Osteoblast (primary cell): ENCODE data around the gene TOR4A. TPM values are rescaled to one million over a fixed set of nuclear protein-coding genes. Genes with fewer than 3 reads are reported as not detected.
"Not testable (repeated sequence)": the region's sequence is repeated elsewhere in the genome, so short reads cannot be mapped to it uniquely, and the experiment has no call there.

ENCODE experiments used
- DNase-seq: peaks from one replicate; pipeline ENCODE4 v3.0.0; 2011; ENCODE audit warnings: low spot score, mixed read lengths; ENCODE audit not compliant: insufficient read length; ENCODE audit errors: missing footprints
- H2AFZ ChIP-seq: 2 replicates; pipeline ENCODE4 v1.6.0; 2011; ENCODE audit warnings: mild to moderate bottlenecking, low read length
- H3K27ac ChIP-seq: 2 replicates; pipeline ENCODE4 v1.5.1; 2011; ENCODE audit warnings: mild to moderate bottlenecking, low read depth, low read length, moderate library complexity
- H3K27me3 ChIP-seq: 2 replicates; pipeline ENCODE4 v1.6.0; 2012; ENCODE audit warnings: mild to moderate bottlenecking, control low read depth, inconsistent platforms, low read length, moderate library complexity; ENCODE audit not compliant: insufficient read depth
- H3K36me3 ChIP-seq: 2 replicates; pipeline ENCODE4 v1.5.1; 2011; ENCODE audit warnings: mild to moderate bottlenecking, low read length, control low read depth, moderate library complexity; ENCODE audit not compliant: insufficient read depth
- H3K4me1 ChIP-seq: 2 replicates; pipeline ENCODE4 v1.5.1; 2011; ENCODE audit warnings: mild to moderate bottlenecking, low read length, control low read depth, moderate library complexity; ENCODE audit not compliant: insufficient read depth
- H3K4me2 ChIP-seq: 2 replicates; pipeline ENCODE4 v1.6.0; 2011; ENCODE audit warnings: mild to moderate bottlenecking, low read length; ENCODE audit not compliant: insufficient read depth
- H3K4me3 ChIP-seq: fragments of 200-600 bp; sonication (generic); 3 replicates; pipeline ENCODE4 v1.5.1; 2012; ENCODE audit warnings: mild to moderate bottlenecking, low read length, inconsistent platforms; ENCODE audit not compliant: insufficient read depth
- H3K79me2 ChIP-seq: 2 replicates; pipeline ENCODE4 v1.6.0; 2012; ENCODE audit warnings: mild to moderate bottlenecking, low read length, control low read depth, inconsistent platforms; ENCODE audit not compliant: insufficient read depth
- H3K9me3 ChIP-seq: 2 replicates; pipeline ENCODE4 v1.5.1; 2011; ENCODE audit warnings: low read depth, low read length, control low read depth
- H4K20me1 ChIP-seq: 2 replicates; pipeline ENCODE4 v1.6.0; 2012; ENCODE audit warnings: mild to moderate bottlenecking, low read length, control low read depth; ENCODE audit not compliant: insufficient read depth
- total RNA-seq: library from RNA; depleted of rRNA; stranded (reverse); fragments of >200 nt; gene quantifications from 2 replicates; pipeline ENCODE4 v1.2.3, GENCODE V29; 2012
- TF ChIP-seq, protein P1 (sequence below): IDR thresholded peaks from 2 replicates; pipeline ENCODE4 v1.5.1; 2011; ENCODE audit warnings: mild to moderate bottlenecking, low read depth, low read length, moderate library complexity; ENCODE audit errors: extremely low read depth

Gene TOR4A
- total RNA-seq, 1 donor = 2.5 TPM

DNA sequence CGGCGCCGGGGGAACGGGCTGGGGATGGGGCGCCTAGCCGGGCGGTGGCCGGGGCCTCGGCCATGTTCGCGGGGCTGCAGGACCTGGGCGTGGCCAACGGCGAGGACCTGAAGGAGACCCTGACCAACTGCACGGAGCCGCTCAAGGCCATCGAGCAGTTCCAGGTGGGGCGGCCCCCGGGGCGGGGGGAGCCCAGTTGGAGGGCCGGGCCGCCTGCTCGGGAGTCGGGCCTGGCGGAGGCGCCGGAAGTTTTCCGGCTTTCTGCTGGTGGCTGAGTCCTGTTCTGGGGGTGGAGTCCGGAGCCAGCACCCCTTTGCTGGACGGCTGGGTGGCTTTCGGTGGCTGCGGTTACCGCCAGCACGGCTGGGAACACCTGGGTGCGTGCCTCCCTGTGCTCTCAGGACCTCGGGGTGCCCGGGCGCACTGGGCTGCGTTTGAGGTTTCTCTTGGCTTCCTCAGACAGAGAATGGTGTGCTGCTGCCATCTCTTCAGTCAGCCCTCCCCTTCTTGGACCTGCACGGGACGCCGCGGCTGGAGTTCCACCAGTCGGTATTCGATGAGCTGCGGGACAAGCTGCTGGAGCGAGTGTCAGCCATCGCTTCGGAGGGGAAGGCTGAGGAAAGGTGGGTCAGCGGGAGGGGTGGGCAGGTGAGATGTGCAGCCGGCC lies 21.9 kb upstream of the TOR4A start:
- Histone ChIP-seq H3K79me2 (peaks cover 30% of the 10 kb centered on the region), H3K4me2 (peak overlapping the region; percentile 92), H3K4me1 (peaks cover 13% of the 10 kb centered on the region), H4K20me1 (peaks cover 14% of the 10 kb centered on the region), H3K27ac (no peak overlapping the region), H2AFZ (peak overlapping the region; percentile 33), H3K27me3 (no peaks in the 10 kb centered on the region), H3K4me3 (peak overlapping the region; percentile 90), H3K9me3 (no peaks in the 10 kb centered on the region), H3K36me3 (peaks cover 19% of the 10 kb centered on the region)
- no peak for DNase-seq
- TF ChIP-seq, protein P1, sequence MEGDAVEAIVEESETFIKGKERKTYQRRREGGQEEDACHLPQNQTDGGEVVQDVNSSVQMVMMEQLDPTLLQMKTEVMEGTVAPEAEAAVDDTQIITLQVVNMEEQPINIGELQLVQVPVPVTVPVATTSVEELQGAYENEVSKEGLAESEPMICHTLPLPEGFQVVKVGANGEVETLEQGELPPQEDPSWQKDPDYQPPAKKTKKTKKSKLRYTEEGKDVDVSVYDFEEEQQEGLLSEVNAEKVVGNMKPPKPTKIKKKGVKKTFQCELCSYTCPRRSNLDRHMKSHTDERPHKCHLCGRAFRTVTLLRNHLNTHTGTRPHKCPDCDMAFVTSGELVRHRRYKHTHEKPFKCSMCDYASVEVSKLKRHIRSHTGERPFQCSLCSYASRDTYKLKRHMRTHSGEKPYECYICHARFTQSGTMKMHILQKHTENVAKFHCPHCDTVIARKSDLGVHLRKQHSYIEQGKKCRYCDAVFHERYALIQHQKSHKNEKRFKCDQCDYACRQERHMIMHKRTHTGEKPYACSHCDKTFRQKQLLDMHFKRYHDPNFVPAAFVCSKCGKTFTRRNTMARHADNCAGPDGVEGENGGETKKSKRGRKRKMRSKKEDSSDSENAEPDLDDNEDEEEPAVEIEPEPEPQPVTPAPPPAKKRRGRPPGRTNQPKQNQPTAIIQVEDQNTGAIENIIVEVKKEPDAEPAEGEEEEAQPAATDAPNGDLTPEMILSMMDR = no peak

DNA sequence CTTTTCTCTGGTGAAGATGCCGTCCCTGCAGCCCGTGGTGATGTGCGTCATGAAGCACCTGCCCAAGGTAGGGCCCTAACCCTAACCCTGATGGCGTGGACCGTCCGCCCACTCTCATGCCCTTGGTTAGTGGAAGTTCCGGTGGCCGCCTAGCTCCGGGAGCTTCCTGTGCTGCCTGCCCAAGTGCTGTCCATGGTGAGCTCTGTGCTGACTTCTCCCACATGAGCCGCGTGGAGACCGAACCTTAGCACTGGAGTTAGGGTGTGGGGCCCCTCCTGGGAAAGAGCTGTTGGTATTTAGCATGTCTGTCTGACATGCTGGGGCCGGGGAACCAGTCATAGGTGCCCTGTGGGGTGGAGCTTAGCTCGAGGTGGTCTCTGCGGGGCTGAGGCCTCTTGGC lies 21.2 kb upstream of the TOR4A start:
- TF ChIP-seq, protein P1 = no peak
- peak; percentile 67 for DNase-seq
- H4K20me1 ChIP-seq = peaks cover 14% of the 10 kb centered on the region
- peaks cover 13% of the 10 kb centered on the region for H3K4me1 ChIP-seq
- H3K4me2 ChIP-seq = peak overlapping the region; percentile 92
- H3K4me3 ChIP-seq = peak overlapping the region; percentile 90
- H3K27me3 ChIP-seq = no peaks in the 10 kb centered on the region
- H3K79me2 ChIP-seq = peaks cover 30% of the 10 kb centered on the region
- no peak overlapping the region for H3K27ac ChIP-seq
- H3K36me3 ChIP-seq = peaks cover 19% of the 10 kb centered on the region
- no peak overlapping the region for H2AFZ ChIP-seq
- H3K9me3 ChIP-seq = no peaks in the 10 kb centered on the region

DNA sequence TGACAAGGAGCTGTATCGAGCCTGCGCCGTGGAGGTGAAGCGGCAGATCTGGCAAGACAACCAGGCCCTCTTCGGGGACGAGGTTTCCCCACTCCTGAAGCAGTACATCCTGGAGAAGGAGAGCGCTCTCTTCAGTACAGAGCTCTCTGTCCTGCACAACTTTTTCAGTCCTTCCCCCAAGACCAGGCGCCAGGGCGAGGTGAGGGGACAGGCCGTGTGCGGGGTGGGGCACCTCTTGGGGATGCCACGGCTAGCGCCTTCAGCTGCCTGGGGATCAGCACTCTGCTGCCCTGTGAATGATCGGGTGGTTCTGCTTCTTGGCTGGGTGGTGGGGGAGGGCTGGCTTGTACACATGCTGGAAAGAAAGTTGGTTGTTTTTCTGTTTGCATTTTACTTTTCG lies 20.7 kb upstream of the TOR4A start:
- Histone ChIP-seq H3K27me3 (no peaks in the 10 kb centered on the region), H3K4me1 (peaks cover 13% of the 10 kb centered on the region), H3K79me2 (peaks cover 30% of the 10 kb centered on the region), H4K20me1 (peaks cover 14% of the 10 kb centered on the region), H3K4me3 (no peak overlapping the region), H3K27ac (no peak overlapping the region), H3K4me2 (peak overlapping the region; percentile 92), H3K36me3 (peaks cover 19% of the 10 kb centered on the region), H3K9me3 (no peaks in the 10 kb centered on the region), H2AFZ (no peak overlapping the region)
- TF ChIP-seq, protein P1 = no peak
- DNase-seq = peak; percentile 77

DNA sequence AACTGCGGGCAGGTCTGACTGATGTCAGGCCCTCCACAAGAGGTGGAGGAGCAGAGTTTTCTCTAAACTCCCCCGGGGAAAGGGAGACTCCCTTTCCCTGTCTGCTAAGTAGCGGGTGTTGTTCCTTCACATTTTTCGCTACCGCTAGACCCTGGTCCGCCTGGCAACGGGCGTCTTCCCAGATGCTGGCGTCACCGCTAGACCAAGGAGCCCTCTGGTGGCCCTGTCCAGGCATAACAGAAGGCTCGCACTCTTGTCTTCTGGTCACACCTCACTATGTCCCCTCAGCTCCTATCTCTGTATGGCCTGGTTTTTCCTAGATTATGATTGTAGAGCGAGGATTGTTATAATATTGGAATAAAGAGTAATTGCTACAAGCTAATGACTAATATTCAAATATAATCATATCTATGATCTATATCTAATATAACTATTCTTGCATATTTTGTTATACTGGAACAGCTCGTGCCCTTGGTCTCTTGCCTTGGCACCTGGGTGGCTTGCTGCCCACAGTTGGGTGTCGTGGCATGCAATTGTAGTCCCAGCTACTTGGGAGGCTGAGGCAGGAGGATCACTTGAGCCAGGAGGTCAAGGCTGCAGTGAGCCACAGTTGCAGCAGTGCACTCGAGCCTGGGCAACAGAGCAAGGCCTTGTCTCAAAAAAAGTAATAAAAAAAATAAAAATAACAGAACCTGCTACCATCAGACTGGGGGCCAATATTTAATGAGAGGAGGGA lies 15.2 kb upstream of the TOR4A start:
- H2AFZ ChIP-seq, H3K9me3 ChIP-seq, H3K27me3 ChIP-seq, H3K4me3 ChIP-seq, H3K27ac ChIP-seq, DNase-seq, H4K20me1 ChIP-seq, H3K4me2 ChIP-seq, H3K4me1 ChIP-seq: not testable (repeated sequence)
- H3K79me2 ChIP-seq = peaks cover 14% of the 10 kb centered on the region
- H3K36me3 ChIP-seq = peaks cover 38% of the 10 kb centered on the region
- TF ChIP-seq, protein P1 = peak; percentile 42
